ENCODE data around the gene CBARP. TPM values are rescaled to one million over a fixed set of nuclear protein-coding genes. Genes with fewer than 3 reads are reported as not detected.

The CBARP gene
- polyA plus RNA-seq, 3 donors: not detected

- Mint-ChIP-seq H3K4me3 (peak overlapping the region; percentile 65 to 71), H3K9me3 (peaks cover 0 to 2% (median 0%) of the 10 kb centered on the region in 7 donors), H3K4me1 (peaks cover 48% of the 10 kb centered on the region), H3K27ac (peak overlapping the region; percentile 81 to 93 (median 90)), H3K36me3 (peaks cover 46 to 71% of the 10 kb centered on the region in 2 donors), H3K27me3 (ENCODE audit: low read depth in 3 of 3) (no peaks in the 10 kb centered on the region)
- Histone ChIP-seq H3K9ac (ENCODE audit: insufficient read depth, low read length, poor library complexity, severe bottlenecking) (peak overlapping the region; percentile 90), H3K27me3 (ENCODE audit: control insufficient read depth in 2 of 2, insufficient read depth in 2 of 2, low read length in 2 of 2) (no peaks in the 10 kb centered on the region), H3K27ac (ENCODE audit: low read depth in 1 of 2, low read length in 2 of 2) (peak overlapping the region; percentile 85 to 89), H3K79me2 (ENCODE audit: insufficient read depth, low read length) (peaks cover 51% of the 10 kb centered on the region), H3K36me3 (replicated peaks in 1 of 2; ENCODE audit: control insufficient read depth in 1 of 2, insufficient read depth in 2 of 2, low read length in 2 of 2) (peaks cover 48 to 52% of the 10 kb centered on the region in 2 donors), H3K4me1 (ENCODE audit: control insufficient read depth in 1 of 2, insufficient read depth in 2 of 2, low read length in 2 of 2) (peaks cover 51 to 59% of the 10 kb centered on the region in 2 donors), H3K4me3 (replicated peaks in 1 of 3; ENCODE audit: low read depth in 2 of 3, low read length in 3 of 3) (peak overlapping the region; percentile 59 to 81 (median 71)), H3K9me3 (replicated peaks in 1 of 2; ENCODE audit: control insufficient read depth in 1 of 2, insufficient read depth in 1 of 2, low read length in 2 of 2) (no peaks in the 10 kb centered on the region), H3K4me2 (replicated peaks; ENCODE audit: extremely low read depth, low read length, poor library complexity, severe bottlenecking) (peak overlapping the region; percentile 92), H4K20me1 (ENCODE audit: insufficient read depth, low read length) (peaks cover 63% of the 10 kb centered on the region), H2AFZ (ENCODE audit: insufficient read depth, low read depth, low read length, poor library complexity, severe bottlenecking) (peak overlapping the region; percentile 77)
- 2% methylated on average over 37 of the region's 43 CpGs for WGBS (ENCODE audit: insufficient coverage)
- DNase-seq: no peak
- TF ChIP-seq, protein P1, sequence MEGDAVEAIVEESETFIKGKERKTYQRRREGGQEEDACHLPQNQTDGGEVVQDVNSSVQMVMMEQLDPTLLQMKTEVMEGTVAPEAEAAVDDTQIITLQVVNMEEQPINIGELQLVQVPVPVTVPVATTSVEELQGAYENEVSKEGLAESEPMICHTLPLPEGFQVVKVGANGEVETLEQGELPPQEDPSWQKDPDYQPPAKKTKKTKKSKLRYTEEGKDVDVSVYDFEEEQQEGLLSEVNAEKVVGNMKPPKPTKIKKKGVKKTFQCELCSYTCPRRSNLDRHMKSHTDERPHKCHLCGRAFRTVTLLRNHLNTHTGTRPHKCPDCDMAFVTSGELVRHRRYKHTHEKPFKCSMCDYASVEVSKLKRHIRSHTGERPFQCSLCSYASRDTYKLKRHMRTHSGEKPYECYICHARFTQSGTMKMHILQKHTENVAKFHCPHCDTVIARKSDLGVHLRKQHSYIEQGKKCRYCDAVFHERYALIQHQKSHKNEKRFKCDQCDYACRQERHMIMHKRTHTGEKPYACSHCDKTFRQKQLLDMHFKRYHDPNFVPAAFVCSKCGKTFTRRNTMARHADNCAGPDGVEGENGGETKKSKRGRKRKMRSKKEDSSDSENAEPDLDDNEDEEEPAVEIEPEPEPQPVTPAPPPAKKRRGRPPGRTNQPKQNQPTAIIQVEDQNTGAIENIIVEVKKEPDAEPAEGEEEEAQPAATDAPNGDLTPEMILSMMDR (IDR thresholded peaks at IDR 0.05): no peak
- intact Hi-C loops (cut with micrococcal nuclease): loop anchor here (5.0 kb wide), 2 partner anchors 81 to 106 kb away; partner anchors contain the start of gene NDUFS7 (in 2 of the 2)
Measured at GRCh38 chr19:1275976-1276627, 38.3 kb upstream of the CBARP start.

- peaks cover 58% of the 10 kb centered on the region for H3K79me2 ChIP-seq (ENCODE audit: insufficient read depth, low read length)
- H2AFZ ChIP-seq (ENCODE audit: insufficient read depth, low read depth, low read length, poor library complexity, severe bottlenecking): peak within 1 kb of the TSS; percentile 77
- no peaks in the 10 kb centered on the region for H3K9me3 ChIP-seq (replicated peaks in 1 of 2; ENCODE audit: control insufficient read depth in 1 of 2, insufficient read depth in 1 of 2, low read length in 2 of 2)
- peaks cover 55% of the 10 kb centered on the region for H3K4me1 Mint-ChIP-seq
- peak within 1 kb of the TSS; percentile 59 to 81 (median 71) for H3K4me3 ChIP-seq (replicated peaks in 1 of 3; ENCODE audit: low read depth in 2 of 3, low read length in 3 of 3)
- under 1% methylated on average over 86 of the region's 98 CpGs for WGBS (ENCODE audit: insufficient coverage)
- no peaks in the 10 kb centered on the region for H3K27me3 ChIP-seq (ENCODE audit: control insufficient read depth in 2 of 2, insufficient read depth in 2 of 2, low read length in 2 of 2)
- H3K27ac ChIP-seq (ENCODE audit: low read depth in 1 of 2, low read length in 2 of 2): peak within 1 kb of the TSS; percentile 85 to 89
- H3K4me1 ChIP-seq (ENCODE audit: control insufficient read depth in 1 of 2, insufficient read depth in 2 of 2, low read length in 2 of 2): peaks cover 57 to 66% of the 10 kb centered on the region in 2 donors
- H3K9ac ChIP-seq (ENCODE audit: insufficient read depth, low read length, poor library complexity, severe bottlenecking): peak within 1 kb of the TSS; percentile 90
- H3K36me3 Mint-ChIP-seq: peaks cover 51 to 76% of the 10 kb centered on the region in 2 donors
- H3K4me2 ChIP-seq (replicated peaks; ENCODE audit: extremely low read depth, low read length, poor library complexity, severe bottlenecking): peak within 1 kb of the TSS; percentile 92
- H4K20me1 ChIP-seq (ENCODE audit: insufficient read depth, low read length): peaks cover 69% of the 10 kb centered on the region
- peaks cover 55% of the 10 kb centered on the region in 2 donors for H3K36me3 ChIP-seq (replicated peaks in 1 of 2; ENCODE audit: control insufficient read depth in 1 of 2, insufficient read depth in 2 of 2, low read length in 2 of 2)
- H3K9me3 Mint-ChIP-seq: peaks cover 0 to 2% (median 0%) of the 10 kb centered on the region in 7 donors
- peak; percentile 95 to 98 (median 97) for DNase-seq
- no peaks in the 10 kb centered on the region for H3K27me3 Mint-ChIP-seq (ENCODE audit: low read depth in 3 of 3)
- H3K4me3 Mint-ChIP-seq: peak within 1 kb of the TSS; percentile 70 to 71
- TF ChIP-seq, protein P1 (IDR thresholded peaks at IDR 0.05): no peak
- intact Hi-C loops (cut with micrococcal nuclease): loop anchor here (5.0 kb wide), 2 partner anchors 82 to 107 kb away; partner anchors contain the start of gene NDUFS7 (in 2 of the 2)
- H3K27ac Mint-ChIP-seq: peak within 1 kb of the TSS; percentile 81 to 93 (median 90)
Measured at GRCh38 chr19:1275260-1275975, 37.6 kb upstream of the CBARP start, which contains the start of gene FAM174C. TSS of gene FAM174C (plus strand) at chr19:1275530. CDS start at chr19:1275550, 20 bp downstream.
